Skeletal muscle cell (primary cell): Measurements from ENCODE around the gene NAT14.

Source experiments
- DNase-seq: peaks from one replicate; pipeline ENCODE4 v3.0.0-alpha.2; 2010; ENCODE audit warnings: low read depth
- H3K4me3 ChIP-seq: 2 replicates; pipeline ENCODE4 v1.5.1; 2011; ENCODE audit warnings: low read depth, mild to moderate bottlenecking, control low read depth, low read length, moderate library complexity

The NAT14 gene

GRCh38 chr19:55466241-55466614, 18.8 kb upstream of the NAT14 start:
- no peak for DNase-seq

GRCh38 chr19:55467236-55468053, 17.5 kb upstream of the NAT14 start:
- no peak overlapping the region for H3K4me3 ChIP-seq
- no peak for DNase-seq

More at GRCh38 chr19:55466241-55466614, 18.8 kb upstream of the NAT14 start:
- no peak overlapping the region for H3K4me3 ChIP-seq

GRCh38 chr19:55468054-55468393, 17.0 kb upstream of the NAT14 start:
- H3K4me3 ChIP-seq = no peak overlapping the region
- no peak for DNase-seq

- DNase-seq = no peak
- H3K4me3 ChIP-seq = no peak overlapping the region
Measured at GRCh38 chr19:55471266-55471665, 13.7 kb upstream of the NAT14 start.

GRCh38 chr19:55472463-55472862, 12.5 kb upstream of the NAT14 start:
- DNase-seq = no peak
- no peak overlapping the region for H3K4me3 ChIP-seq

GRCh38 chr19:55473225-55474012, 11.6 kb upstream of the NAT14 start:
- no peak for DNase-seq
- H3K4me3 ChIP-seq = no peak overlapping the region

GRCh38 chr19:55474269-55475265, 10.4 kb upstream of the NAT14 start:
- no peak for DNase-seq
- H3K4me3 ChIP-seq = no peak overlapping the region

GRCh38 chr19:55476100-55476775, 8.8 kb upstream of the NAT14 start, which contains the start of gene ZNF628:
ZNF628 (plus strand) TSS chr19:55476617; CDS start chr19:55479911, 3,294 bp downstream.
- H3K4me3 ChIP-seq = peak within 1 kb of the TSS; percentile 62
- DNase-seq = peak; percentile 93

- H3K4me3 ChIP-seq = peak overlapping the region; percentile 62
- DNase-seq = no peak
Measured at GRCh38 chr19:55477905-55478304, 7.1 kb upstream of the NAT14 start.

- no peak overlapping the region for H3K4me3 ChIP-seq
- DNase-seq = no peak
Measured at GRCh38 chr19:55478364-55478763, 6.6 kb upstream of the NAT14 start.

- no peak for DNase-seq
- H3K4me3 ChIP-seq = no peak overlapping the region
Measured at GRCh38 chr19:55479045-55479444, 5.9 kb upstream of the NAT14 start.

- no peak for DNase-seq
- no peak overlapping the region for H3K4me3 ChIP-seq
Measured at GRCh38 chr19:55479451-55480230, 5.3 kb upstream of the NAT14 start.

- H3K4me3 ChIP-seq = no peak overlapping the region
Measured at GRCh38 chr19:55481148-55481793, 3.7 kb upstream of the NAT14 start.

GRCh38 chr19:55481794-55482155, 3.2 kb upstream of the NAT14 start:
- DNase-seq = no peak
- H3K4me3 ChIP-seq = no peak overlapping the region

More at GRCh38 chr19:55481148-55481793, 3.7 kb upstream of the NAT14 start:
- no peak for DNase-seq

- no peak for DNase-seq
- no peak overlapping the region for H3K4me3 ChIP-seq
Measured at GRCh38 chr19:55482156-55482961, 2.6 kb upstream of the NAT14 start.

- DNase-seq = no peak
- no peak overlapping the region for H3K4me3 ChIP-seq
Measured at GRCh38 chr19:55482967-55483705, 1.9 kb upstream of the NAT14 start.
